Rectal smooth muscle tissue (tissue), 1 donor: Measurements from ENCODE around the gene FAM111A.
A peak's percentile ranks its signal among the peaks of the same experiment; 100 is the strongest.
"Not testable (repeated sequence)": the region's sequence is repeated elsewhere in the genome, so short reads cannot be mapped to it uniquely, and the experiment has no call there.

Experiments
- H3K27ac ChIP-seq: one replicate; pipeline ENCODE4 v1.7.0; 2013; ENCODE audit warnings: low read depth, low read length, inconsistent platforms
- H3K27me3 ChIP-seq: one replicate; pipeline ENCODE4 v1.7.0; 2013; ENCODE audit warnings: low read length; ENCODE audit not compliant: control insufficient read depth, insufficient read depth
- H3K36me3 ChIP-seq: one replicate; pipeline ENCODE4 v1.7.0; 2013; ENCODE audit warnings: low read length; ENCODE audit not compliant: control insufficient read depth, insufficient read depth
- H3K4me1 ChIP-seq: one replicate; pipeline ENCODE4 v1.7.0; 2013; ENCODE audit warnings: low read length; ENCODE audit not compliant: control insufficient read depth, insufficient read depth
- H3K4me3 ChIP-seq: one replicate; pipeline ENCODE4 v1.7.0; 2013; ENCODE audit warnings: low read length
- H3K9ac ChIP-seq: one replicate; pipeline ENCODE4 v1.7.0; 2013; ENCODE audit warnings: low read length

The FAM111A gene

GRCh38 chr11:59115553-59115952 lies 27.1 kb upstream of the FAM111A start:
- Histone ChIP-seq H3K27ac (no peak overlapping the region), H3K27me3 (no peaks in the 10 kb centered on the region), H3K36me3 (peaks cover 2% of the 10 kb centered on the region), H3K9ac (no peak overlapping the region), H3K4me3 (no peak overlapping the region), H3K4me1 (no peaks in the 10 kb centered on the region)

GRCh38 chr11:59117774-59118173 lies 24.9 kb upstream of the FAM111A start:
- Histone ChIP-seq H3K9ac (no peak overlapping the region), H3K27me3 (no peaks in the 10 kb centered on the region), H3K36me3 (peaks cover 2% of the 10 kb centered on the region), H3K27ac (no peak overlapping the region), H3K4me3 (no peak overlapping the region), H3K4me1 (no peaks in the 10 kb centered on the region)

- H3K36me3 ChIP-seq = peaks cover 2% of the 10 kb centered on the region
- no peak overlapping the region for H3K27ac ChIP-seq
- H3K4me3 ChIP-seq = no peak overlapping the region
- no peaks in the 10 kb centered on the region for H3K4me1 ChIP-seq
- no peaks in the 10 kb centered on the region for H3K27me3 ChIP-seq
- H3K9ac ChIP-seq = no peak overlapping the region
Observed at GRCh38 chr11:59119826-59120225, 22.8 kb upstream of the FAM111A start.

GRCh38 chr11:59135648-59136461 lies 6.8 kb upstream of the FAM111A start:
- Histone ChIP-seq H3K4me3 (no peak overlapping the region), H3K36me3 (peaks cover 9% of the 10 kb centered on the region), H3K27me3 (no peaks in the 10 kb centered on the region), H3K9ac (no peak overlapping the region), H3K27ac (no peak overlapping the region), H3K4me1 (no peaks in the 10 kb centered on the region)

- not testable (repeated sequence) for H3K4me1 ChIP-seq, H3K27ac ChIP-seq, H3K4me3 ChIP-seq, H3K36me3 ChIP-seq, H3K9ac ChIP-seq, H3K27me3 ChIP-seq
Observed at GRCh38 chr11:59136551-59136950, 6.1 kb upstream of the FAM111A start.

GRCh38 chr11:59137190-59137589 lies 5.5 kb upstream of the FAM111A start:
- H3K27me3 ChIP-seq = no peaks in the 10 kb centered on the region
- no peak overlapping the region for H3K4me3 ChIP-seq
- H3K27ac ChIP-seq = no peak overlapping the region
- peaks cover 5% of the 10 kb centered on the region for H3K36me3 ChIP-seq
- peaks cover 3% of the 10 kb centered on the region for H3K4me1 ChIP-seq
- no peak overlapping the region for H3K9ac ChIP-seq

DNA sequence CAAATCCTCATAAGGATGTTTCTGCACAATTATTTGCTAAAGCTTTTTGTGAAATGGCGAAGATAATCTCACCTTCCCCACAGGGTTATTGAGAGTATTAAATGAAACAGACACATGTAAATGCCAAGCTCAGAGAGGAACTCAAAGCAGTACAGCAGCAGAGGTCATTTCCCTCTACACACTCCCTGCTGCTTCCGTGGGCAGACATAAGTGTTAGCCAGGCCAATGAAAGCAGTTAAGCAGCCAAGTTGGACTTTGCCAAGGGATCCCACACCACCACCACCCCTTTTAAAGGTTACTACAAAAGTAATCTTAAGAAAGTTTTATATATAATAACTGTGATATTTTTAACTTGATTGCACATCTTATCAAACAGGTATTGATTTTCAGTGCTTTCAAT lies 4.0 kb upstream of the FAM111A start:
- H3K4me3 ChIP-seq = no peak overlapping the region
- no peak overlapping the region for H3K27ac ChIP-seq
- no peaks in the 10 kb centered on the region for H3K27me3 ChIP-seq
- no peak overlapping the region for H3K9ac ChIP-seq
- peaks cover 5% of the 10 kb centered on the region for H3K36me3 ChIP-seq
- H3K4me1 ChIP-seq = peaks cover 3% of the 10 kb centered on the region

- no peaks in the 10 kb centered on the region for H3K36me3 ChIP-seq
Observed at GRCh38 chr11:59141191-59141590, 1.5 kb upstream of the FAM111A start.

DNA sequence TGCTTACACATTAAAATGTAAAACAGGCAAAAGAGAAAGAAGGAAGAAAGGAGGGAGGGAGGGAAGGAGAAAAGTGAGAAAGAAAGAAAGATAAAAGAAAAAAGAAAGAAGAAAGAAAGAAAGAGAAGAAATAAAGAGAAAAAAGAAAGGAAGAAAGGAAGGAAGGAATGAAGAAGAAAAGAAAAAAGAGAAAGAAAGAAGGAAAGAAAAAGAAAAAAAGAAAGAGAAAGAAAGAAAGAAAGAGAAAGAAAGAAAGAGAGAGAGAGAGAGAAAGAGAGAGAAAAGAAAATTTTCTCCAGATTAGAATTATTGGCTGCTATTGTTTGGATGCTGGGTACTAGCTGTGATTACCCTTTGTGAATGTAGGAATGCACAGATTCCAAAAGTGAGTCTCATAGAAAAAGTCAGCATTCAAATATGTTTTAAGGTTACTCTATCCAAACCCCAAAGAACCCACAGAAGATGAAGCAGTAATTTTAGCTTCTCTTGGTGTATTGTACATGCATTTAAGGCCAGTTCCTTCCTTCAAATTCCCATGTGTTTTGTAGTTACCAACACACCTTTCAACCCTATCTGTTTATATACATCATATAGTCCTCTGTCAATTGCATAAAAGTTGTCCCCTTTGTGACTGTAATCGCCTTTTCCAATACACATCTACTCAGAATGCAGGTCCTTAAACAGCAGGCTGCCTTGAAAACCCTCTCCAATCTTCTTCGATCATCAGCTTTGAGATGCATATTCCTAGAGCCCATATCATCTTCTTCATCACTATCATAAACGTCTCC lies 789 bp upstream of the FAM111A start:
- Histone ChIP-seq H3K9ac (peak overlapping the region; percentile 81), H3K36me3 (no peaks in the 10 kb centered on the region), H3K27me3 (no peaks in the 10 kb centered on the region), H3K4me1 (peaks cover 9% of the 10 kb centered on the region), H3K27ac (peak overlapping the region; percentile 84), H3K4me3 (peak overlapping the region; percentile 95)

More at GRCh38 chr11:59141191-59141590, 1.5 kb upstream of the FAM111A start:
- Histone ChIP-seq H3K4me1 (peaks cover 9% of the 10 kb centered on the region), H3K27me3 (no peaks in the 10 kb centered on the region), H3K9ac (no peak overlapping the region), H3K4me3 (no peak overlapping the region), H3K27ac (no peak overlapping the region)

GRCh38 chr11:59144096-59144495 lies 1.4 kb downstream of the FAM111A start:
- Histone ChIP-seq H3K4me1 (peaks cover 9% of the 10 kb centered on the region), H3K4me3 (peak overlapping the region; percentile 66), H3K27ac (peak overlapping the region; percentile 84), H3K9ac (no peak overlapping the region), H3K27me3 (no peaks in the 10 kb centered on the region), H3K36me3 (no peaks in the 10 kb centered on the region)

GRCh38 chr11:59144579-59145345 lies 2.1 kb downstream of the FAM111A start:
- Histone ChIP-seq H3K27ac (peak overlapping the region; percentile 84), H3K27me3 (no peaks in the 10 kb centered on the region), H3K4me1 (peaks cover 9% of the 10 kb centered on the region), H3K9ac (no peak overlapping the region), H3K4me3 (peak overlapping the region; percentile 66), H3K36me3 (no peaks in the 10 kb centered on the region)

DNA sequence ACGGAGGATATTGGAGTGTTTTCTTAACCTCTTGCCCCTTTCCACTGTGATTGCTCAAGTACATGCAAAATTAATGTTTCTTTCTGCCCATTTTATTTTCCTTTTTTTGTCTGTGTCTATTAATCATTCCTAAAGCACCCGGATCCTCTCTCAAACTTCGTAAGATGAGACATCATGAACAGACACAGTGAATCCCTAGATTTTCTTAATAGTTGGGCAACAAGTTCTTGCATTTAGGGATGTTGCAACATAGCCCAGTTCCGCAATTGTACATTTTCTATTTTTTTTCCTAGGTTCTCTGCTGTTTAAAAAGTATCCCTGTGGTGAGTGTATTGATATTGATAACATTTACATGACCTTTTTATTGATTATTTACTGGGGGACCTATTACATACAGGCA lies 2.9 kb downstream of the FAM111A start:
- peak overlapping the region; percentile 66 for H3K4me3 ChIP-seq
- H3K4me1 ChIP-seq = peaks cover 9% of the 10 kb centered on the region
- H3K27me3 ChIP-seq = no peaks in the 10 kb centered on the region
- no peak overlapping the region for H3K9ac ChIP-seq
- H3K36me3 ChIP-seq = no peaks in the 10 kb centered on the region
- H3K27ac ChIP-seq = no peak overlapping the region
